Activated T-cell treated with anti-CD3 and anti-CD28 coated beads, Interleukin-2, amount 50 U/mL, for 48 hours (primary cell): ENCODE results near the gene RBM38.
"Not testable (repeated sequence)": the region's sequence is repeated elsewhere in the genome, so short reads cannot be mapped to it uniquely, and the experiment has no call there.

Experiments
- DNase-seq, 2 experiments: peaks; one replicate each; pipeline ENCODE4 v3.0.0-alpha.2; 2020

Gene RBM38

DNA sequence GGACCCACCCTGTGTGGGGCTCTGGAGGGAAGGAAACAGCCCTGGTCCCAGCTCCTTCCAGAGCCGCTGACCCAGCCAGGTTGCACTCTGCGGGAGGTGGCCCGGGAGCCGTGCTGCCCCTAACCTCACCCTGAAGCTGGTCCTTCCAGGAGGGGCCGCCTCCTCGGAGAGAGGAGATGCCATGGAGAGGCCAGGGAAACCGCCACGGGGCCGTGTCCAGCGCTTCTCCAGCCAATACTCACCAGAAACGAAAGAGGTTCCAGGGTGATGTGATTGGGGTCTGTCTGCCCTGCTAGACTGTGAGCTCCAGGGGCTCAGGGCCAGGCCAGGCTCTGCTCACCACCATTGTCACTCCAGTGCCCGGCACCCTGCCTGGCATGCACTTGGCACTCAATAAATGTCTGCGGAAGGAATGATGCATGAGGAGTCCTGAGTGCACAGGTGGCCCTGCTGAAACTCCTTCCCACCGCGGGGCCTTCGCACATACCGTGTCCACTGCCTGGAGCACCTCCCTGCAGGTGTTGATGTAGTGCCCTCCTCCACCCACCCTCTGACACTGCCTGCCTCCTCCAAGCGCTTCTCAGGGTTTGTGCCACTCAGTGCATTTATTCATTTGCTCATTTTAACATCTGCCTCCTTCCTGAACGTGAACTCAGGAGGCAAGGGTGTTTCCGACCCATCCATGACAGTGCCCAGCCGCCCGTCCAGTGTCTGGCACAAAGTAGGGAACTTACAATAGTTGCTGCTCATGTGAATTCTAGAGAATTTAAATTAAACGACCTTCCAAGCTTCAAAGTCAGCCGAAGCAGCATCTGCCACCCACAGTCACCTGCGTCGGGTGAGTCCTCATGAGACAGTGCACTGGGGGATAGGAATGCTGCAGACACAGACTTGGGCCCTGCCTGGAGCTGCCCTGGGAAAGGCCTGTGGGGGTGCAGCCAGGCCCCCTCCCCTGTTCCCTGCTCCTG is 30.3 kb downstream of the RBM38 start:
- DNase-seq: no peak

- DNase-seq: no peak
Observed at GRCh38 chr20:57422254-57422653, 31.1 kb downstream of the RBM38 start.

DNA sequence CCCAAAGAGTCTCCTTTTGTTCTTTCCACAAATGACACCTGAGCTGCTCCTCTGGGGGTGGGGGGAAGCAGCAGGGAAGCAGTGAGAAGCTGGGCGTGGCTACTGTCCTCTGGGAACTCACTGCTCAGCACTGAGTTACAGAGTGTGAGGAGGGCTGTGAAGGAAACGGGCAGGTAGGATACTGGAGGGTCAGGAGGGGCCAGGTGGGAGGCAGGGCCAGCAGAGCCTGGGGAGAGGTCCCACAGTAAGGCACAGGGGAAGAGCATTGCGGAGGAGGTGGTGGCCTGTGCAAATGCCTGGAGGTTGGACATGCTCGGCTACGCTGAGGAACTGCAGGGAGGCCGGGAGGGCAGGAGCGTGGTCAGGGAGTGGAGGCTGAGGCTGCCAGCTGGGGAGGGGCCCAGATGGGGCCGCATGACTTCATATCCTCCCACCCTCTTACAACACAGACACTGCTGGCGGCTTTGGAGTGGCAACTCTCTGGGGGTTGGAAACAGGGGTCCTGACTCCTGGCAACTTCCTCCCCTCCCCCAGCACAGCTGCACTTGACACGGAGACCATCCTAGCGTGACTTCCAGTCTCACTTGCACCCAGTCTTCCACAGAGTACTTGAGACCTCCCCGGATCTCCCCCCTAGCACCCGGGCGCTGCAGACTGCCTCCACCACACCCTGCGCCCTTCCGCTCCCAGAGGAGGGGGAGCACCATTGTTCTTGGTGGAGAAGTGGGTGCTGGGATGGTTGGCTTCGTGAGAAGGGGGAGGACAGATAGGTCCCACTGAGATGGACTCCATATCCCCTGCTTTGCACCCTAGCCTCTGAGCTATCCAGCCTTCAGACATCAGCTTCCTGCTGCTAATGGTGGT is 34.2 kb downstream of the RBM38 start:
- DNase-seq: no peak

- DNase-seq: no peak
Observed at GRCh38 chr20:57426271-57426689, 35.1 kb downstream of the RBM38 start.

DNA sequence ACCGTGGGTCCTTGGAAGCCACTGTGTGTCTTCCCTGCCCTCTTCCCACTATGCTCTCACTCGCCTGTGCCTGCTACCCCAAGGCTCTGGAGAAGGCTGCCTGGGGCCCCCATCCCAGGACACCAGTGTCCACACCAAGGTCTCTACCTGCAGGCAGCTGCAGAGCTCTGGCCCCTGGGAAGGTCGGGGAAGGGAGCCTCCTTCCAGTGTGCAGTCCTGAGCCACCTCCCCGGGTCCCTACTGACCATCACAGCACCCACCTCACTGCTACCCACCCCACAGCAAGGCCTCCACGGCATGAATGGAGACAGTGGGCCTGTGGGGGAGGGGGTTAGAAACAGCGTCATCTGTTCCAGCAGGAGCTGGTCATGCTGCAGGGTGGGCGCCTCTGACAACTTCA is 35.6 kb downstream of the RBM38 start:
- DNase-seq: no peak

DNA sequence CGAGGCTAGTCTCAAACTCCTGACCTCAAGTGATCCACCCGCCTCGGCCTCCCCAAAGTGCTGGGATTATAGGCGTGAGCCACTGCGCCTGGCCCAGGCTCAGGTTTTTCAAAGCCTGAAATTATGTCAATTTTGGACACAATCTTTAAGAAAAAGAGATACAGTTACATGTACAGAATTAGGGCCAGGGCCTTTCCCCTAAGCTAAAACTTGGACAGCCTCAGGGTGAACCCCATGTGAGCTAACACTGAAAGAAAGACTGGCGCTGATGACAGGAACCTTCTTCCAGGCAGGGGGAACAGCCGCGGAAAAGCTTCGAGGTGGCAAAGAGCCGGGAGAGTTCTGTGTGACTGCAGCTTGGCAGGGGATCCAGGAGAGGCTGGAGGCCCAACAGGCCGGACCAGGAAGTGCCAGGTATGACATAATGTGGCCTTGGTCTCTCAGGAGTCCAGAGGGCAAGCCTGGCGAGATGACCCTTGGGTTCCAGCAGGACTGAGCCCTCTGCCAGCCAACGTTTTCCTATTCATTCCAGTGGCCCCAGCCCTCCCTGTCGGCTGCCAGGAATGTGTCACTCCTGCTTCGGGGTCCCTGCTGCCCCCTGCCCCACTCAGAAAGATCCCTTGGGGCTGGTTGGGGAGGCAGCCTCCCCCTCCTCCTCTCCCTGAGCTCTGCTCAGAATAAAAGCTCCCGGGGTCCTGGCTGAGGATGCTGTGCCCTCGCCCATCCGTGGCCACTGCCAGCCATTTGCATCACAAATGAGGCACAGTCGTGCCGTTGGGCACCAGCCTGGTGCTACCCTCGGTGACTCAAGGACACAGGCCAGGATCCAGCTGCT is 37.3 kb downstream of the RBM38 start:
- DNase-seq: no peak

GRCh38 chr20:57429159-57429496 is 37.9 kb downstream of the RBM38 start:
- no peak for DNase-seq

GRCh38 chr20:57429580-57430200 is 38.5 kb downstream of the RBM38 start:
- DNase-seq: no peak

- not testable (repeated sequence) for DNase-seq
Observed at GRCh38 chr20:57430201-57430596, 39.0 kb downstream of the RBM38 start.

DNA sequence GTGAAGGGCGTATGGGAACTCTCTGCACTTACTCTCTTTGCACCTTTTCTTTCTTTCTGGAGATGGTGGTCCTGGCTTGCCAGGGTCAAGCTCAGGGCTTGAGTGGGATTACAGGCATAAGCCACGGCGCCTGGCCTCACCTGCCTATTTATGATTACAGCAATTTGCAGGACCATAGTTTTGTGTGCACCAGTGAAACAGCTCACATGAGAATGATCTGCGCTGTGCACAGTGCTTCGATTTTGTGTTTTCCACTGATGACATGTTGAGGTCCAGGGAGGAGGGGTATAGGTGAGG is 40.3 kb downstream of the RBM38 start:
- no peak for DNase-seq

DNA sequence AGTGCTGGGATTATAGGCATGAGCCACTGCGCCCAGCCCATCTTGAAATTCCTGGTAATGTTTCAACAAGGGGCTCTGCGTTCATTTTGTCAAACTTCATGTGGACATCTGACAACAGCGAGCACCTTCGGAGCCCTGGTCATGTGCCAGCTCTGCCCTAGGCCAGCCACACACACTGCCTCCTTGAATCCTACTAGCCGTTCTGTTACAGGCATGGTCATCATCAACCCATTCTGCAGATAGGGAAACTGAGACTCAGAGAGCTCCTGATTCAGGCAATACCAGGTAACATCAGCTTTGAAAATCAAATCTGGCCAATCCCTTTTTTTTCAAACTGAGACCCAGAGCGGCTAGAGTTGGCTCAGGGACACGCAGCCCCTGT is 41.3 kb downstream of the RBM38 start:
- no peak for DNase-seq

DNA sequence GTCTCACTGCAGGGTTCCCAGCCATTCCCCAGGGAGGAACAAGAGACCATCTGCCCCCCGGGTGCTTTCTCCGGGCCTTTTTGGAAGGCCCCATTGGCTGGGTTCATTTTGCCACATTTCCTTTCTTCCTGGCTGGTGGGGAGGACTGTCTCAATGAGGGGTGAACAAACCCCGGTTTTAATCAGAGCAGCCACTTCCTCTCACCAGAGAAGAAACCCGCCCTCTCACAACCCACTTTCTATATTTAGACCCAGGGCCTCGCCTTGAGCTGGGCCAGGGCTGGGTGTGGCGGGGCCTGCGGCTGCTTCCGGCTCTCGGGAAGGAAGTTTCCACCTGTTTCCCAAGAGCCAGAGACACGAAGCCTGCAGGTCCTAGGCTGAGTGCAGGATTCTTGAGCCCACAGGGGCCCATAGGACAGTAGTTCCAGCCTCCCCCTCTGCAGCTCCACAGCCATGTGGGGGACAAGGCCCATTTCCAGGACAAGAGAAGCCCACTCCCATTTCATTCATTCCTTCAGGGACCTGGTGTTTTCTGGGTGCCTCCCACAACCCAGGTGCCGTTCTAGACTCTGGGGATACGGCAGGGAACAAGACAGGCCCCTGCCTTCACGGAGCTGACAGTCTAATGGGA is 41.8 kb downstream of the RBM38 start:
- DNase-seq: peak; percentile 73 to 78

DNA sequence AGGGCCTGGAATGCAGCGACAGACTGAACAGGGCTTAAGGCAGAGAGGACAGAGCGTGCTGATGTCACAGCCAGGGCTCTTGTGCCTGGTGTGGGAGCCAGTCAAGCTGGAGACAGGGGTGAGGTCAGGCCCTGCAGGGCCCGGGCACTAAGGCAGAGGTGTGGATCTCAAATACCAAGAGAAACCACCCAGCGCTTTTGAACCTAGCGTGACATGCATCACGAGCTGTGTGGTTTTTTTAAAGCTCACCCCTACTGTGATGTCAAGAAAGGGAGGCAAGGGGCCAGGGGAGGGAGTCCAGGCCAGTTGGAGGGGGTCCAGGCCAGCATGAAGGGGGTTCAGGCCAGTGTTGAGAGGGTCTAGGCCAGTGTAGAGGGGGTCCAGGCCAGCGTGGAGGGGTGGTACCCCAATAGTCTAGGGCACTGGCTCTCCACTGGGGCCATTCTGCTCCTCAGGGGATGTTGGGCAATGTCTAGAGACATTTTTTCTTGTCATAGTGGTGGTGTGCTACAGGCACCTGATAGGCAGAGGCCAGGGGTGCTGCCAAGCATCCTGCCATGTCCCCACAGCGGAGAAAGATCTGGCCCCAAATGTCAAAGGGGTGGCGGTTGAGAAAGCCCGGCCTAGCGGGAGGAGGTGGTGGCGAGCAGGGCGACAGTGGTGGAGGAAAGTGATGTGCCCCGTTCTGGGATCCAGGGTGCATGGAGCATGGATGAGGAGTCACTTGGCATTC is 42.6 kb downstream of the RBM38 start:
- peak; percentile 40 to 49 for DNase-seq

- DNase-seq: peak; percentile 34 to 47
Observed at GRCh38 chr20:57434390-57434700, 43.1 kb downstream of the RBM38 start.

- DNase-seq: no peak
Observed at GRCh38 chr20:57435105-57435497, 43.9 kb downstream of the RBM38 start.

- DNase-seq: peak; percentile 30 to 39
Observed at GRCh38 chr20:57435498-57436222, 44.5 kb downstream of the RBM38 start.

DNA sequence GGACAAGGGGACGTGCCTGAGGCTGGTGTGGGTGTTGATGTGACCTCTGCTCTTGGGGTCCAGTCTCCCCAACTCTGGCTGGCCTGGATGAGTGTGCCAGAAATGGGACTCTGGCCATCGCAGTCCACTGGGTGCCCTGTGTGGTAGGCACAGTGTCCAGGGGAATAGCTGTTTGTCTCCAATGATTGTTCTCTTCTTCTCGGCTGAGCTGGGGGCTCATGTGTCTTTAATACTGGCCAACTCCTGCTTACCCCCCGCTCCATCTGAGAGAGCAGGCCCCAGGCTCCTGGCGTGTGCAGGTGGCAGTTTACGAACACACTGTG is 45.0 kb downstream of the RBM38 start:
- no peak for DNase-seq

GRCh38 chr20:57437267-57437666 is 46.1 kb downstream of the RBM38 start:
- no peak for DNase-seq

- no peak for DNase-seq
Observed at GRCh38 chr20:57437672-57438330, 46.6 kb downstream of the RBM38 start.

DNA sequence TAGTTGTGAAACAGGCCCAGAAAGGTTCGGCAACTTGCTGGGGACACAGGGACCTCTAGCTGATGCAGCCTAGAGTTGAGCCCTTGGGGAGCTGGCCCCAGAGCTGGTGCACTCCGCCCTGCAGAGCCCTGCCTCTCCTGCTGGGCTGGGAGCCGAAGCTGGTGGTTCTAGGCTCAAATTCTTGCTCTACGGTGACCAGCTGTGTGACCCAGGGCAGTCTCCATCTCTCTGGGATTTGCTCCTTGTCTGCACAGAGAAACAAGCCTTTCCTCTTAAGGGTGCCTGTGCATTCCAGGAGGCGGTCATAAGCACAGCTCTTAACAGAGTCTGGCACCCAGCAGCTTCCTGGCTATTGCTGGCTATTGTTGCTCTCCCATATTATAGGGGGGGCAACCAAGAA is 47.4 kb downstream of the RBM38 start:
- DNase-seq: no peak

GRCh38 chr20:57439432-57439831 is 48.2 kb downstream of the RBM38 start:
- no peak for DNase-seq
